ENCODE results near the gene UACA.

The UACA gene

DNA sequence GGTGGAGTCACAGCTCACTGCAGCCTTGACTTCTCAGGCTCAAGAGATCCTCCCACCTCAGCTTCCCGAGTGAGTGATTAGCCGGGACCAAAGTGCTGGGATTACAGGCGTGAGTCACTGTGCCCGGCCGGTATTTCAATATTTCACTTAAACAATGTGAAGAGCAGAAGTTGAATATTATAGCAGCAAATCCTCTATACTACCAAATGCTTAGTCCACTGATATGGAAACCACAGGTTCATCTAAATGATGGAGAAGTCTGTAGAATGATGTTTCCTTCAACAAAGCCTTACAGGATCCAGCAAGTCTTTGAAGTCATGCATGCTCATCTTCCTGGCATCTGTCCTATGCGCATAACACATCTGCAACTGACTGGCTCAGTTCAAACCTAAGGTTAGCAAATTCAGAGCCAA, 20.3 kb upstream of the UACA start:
- DNase-seq (ENCODE audit: extremely low spot score), result no peak
- ChIA-PET POLR2A (no interaction called here), CTCF (no interaction called here)
- TF ChIP-seq CTCF (IDR thresholded peaks at IDR 0.05; ENCODE audit: control extremely low read depth, extremely low read depth, low read depth, missing control alignments), result no peak

GRCh38 chr15:70783041-70783440, 19.7 kb upstream of the UACA start:
- ChIA-PET POLR2A (no interaction called here), CTCF (no interaction called here)
- DNase-seq (ENCODE audit: extremely low spot score), result no peak
- TF ChIP-seq CTCF (IDR thresholded peaks at IDR 0.05; ENCODE audit: control extremely low read depth, extremely low read depth, low read depth, missing control alignments), result no peak

GRCh38 chr15:70781236-70781635, 17.9 kb upstream of the UACA start:
- DNase-seq (ENCODE audit: extremely low spot score), result no peak
- POLR2A ChIA-PET, result no interaction called here
- CTCF ChIA-PET, result no interaction called here
- no peak for TF ChIP-seq CTCF (IDR thresholded peaks at IDR 0.05; ENCODE audit: control extremely low read depth, extremely low read depth, low read depth, missing control alignments)

DNA sequence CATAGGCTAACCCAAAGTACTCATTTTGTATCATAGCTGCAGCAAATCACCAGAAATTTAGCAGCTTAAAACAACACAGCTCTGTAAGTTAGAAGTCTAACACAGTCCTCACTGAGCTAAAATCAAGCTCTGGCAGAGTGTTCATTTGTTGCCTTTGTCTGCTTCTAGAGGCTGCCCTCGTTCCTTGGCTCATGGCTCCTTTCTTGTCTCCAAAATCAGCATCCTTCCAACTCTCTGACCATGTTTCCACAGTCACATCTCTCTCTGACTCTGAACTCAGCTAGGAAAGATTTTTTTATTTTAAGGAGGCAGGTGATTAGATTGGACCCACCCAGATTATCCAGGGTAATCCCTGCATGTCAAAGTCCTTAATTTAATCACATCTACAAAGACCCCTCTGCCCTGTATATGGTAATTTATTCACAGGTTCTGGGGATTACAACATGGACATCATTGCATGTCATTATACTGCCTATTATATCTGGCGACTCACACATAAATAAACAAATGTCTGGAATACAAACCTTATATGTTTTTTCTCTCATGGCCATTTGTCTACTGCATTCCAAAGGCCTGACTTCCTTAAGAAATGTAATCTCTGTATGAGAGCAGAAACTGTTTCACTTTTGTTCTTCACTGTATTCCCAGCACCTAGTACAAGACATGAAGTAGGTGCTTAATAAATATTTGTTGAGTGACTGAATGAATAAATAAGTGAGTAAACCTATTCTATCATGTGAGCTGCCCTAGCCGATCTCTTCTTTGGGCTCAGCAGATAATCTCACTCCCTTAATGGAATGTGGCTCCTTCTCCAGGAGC, 15.1 kb upstream of the UACA start:
- no peak for TF ChIP-seq CTCF (IDR thresholded peaks at IDR 0.05; ENCODE audit: control extremely low read depth, extremely low read depth, low read depth, missing control alignments)
- ChIA-PET POLR2A (no interaction called here), CTCF (interaction anchor here (0.8 to 1.5 kb wide), 3 partner anchors 13 to 33 kb away, joined by 3 to 4 read pairs (median 3); no protein-coding TSS in a partner anchor)
- DNase-seq (ENCODE audit: extremely low spot score), result no peak

DNA sequence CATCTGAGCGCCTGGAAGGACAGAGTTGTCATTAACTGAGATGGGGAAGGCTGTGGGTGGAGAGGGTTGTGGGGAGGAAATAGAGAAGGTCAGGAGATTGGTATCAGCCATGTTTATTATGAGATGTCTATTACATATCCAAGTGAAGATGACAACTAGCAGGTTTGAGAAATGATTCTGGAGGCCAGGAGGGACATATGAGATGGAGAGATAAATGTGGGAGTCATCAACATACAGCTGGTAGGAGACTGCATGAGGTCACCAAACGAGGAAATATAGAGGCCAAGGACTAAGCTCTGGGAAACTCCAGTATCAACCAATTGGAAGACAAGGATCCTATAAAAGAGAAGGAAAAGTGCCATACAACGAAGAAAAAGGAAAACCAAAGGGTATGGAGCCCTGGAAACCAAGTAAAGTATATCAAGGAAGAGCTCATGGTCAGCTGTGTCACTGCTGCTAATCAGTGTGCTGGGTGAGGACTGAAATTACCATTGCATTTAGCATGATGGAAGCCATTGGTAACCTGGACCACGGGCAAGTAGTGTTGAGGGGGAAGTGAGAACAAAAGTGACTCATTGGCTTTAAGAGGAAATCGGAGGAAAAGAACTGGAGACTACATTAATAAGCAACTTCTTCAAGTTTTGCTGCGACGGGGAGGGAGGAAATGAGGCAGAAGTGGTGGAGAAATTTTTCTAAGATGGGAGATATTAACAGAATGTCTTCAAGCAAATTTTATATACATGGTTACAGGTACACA, 14.0 kb upstream of the UACA start:
- TF ChIP-seq CTCF (IDR thresholded peaks at IDR 0.05; ENCODE audit: control extremely low read depth, extremely low read depth, low read depth, missing control alignments), result no peak
- peak; percentile 29 for DNase-seq (ENCODE audit: extremely low spot score)
- POLR2A ChIA-PET, result no interaction called here
- CTCF ChIA-PET, result interaction anchor here (1.1 to 1.5 kb wide), 2 partner anchors 16 to 34 kb away, joined by 3 to 4 read pairs; no protein-coding TSS in a partner anchor

GRCh38 chr15:70775160-70775559, 11.8 kb upstream of the UACA start:
- POLR2A ChIA-PET, result no interaction called here
- no peak for DNase-seq (ENCODE audit: extremely low spot score)
- TF ChIP-seq CTCF (IDR thresholded peaks at IDR 0.05; ENCODE audit: control extremely low read depth, extremely low read depth, low read depth, missing control alignments), result no peak
- CTCF ChIA-PET, result interaction anchor here (1.2 kb wide), 1 partner anchor 53 kb away, joined by 4 read pairs; no protein-coding TSS in a partner anchor

Measured in GM10248 (cell line).